ENCODE data around the gene UBE2D4. TPM values are rescaled to one million over a fixed set of nuclear protein-coding genes. Genes with fewer than 3 reads are reported as not detected.

Gene UBE2D4
- total and polyA plus RNA-seq, 10 donors: 8.2 to 19.5 (median 12.7) TPM

GRCh38 chr7:43884617-43885016 lies 41.6 kb upstream of the UBE2D4 start:
- no peak for DNase-seq
- peaks cover 0 to 71% (median 48%) of the 10 kb centered on the region in 6 donors for H3K36me3 ChIP-seq
- no peaks in the 10 kb centered on the region for H3K27me3 ChIP-seq (replicated peaks in 1 of 7)
- intact Hi-C loops (cut with DNase I; ENCODE audit: low total_unique reads): no loop called here
- peaks cover 0 to 19% (median 7%) of the 10 kb centered on the region in 6 donors for H3K4me1 ChIP-seq
- TF ChIP-seq POLR2A (IDR thresholded peaks at IDR 0.05) (no peak), CTCF (IDR thresholded peaks at IDR 0.05 in 8 of 11, conservative IDR thresholded peaks at IDR 0.05 in 3 of 11) (no peak), POLR2AphosphoS5 (IDR thresholded peaks at IDR 0.05) (no peak)
- 93 to 98% (median 96%) methylated on average over 4 of the region's 4 CpGs for WGBS, 5 donors
- H3K9me3 ChIP-seq: no peaks in the 10 kb centered on the region
- H3K4me3 ChIP-seq: no peak overlapping the region
- no peak overlapping the region for H3K27ac ChIP-seq

- Histone ChIP-seq H3K4me3 (no peak overlapping the region), H3K27me3 (replicated peaks in 1 of 7) (no peaks in the 10 kb centered on the region), H3K9me3 (no peaks in the 10 kb centered on the region), H3K36me3 (peaks cover 0 to 31% (median 20%) of the 10 kb centered on the region in 6 donors), H3K4me1 (peaks cover 5 to 54% (median 33%) of the 10 kb centered on the region in 6 donors), H3K27ac (no peak overlapping the region)
- TF ChIP-seq POLR2A (IDR thresholded peaks at IDR 0.05) (no peak), CTCF (IDR thresholded peaks at IDR 0.05 in 8 of 11, conservative IDR thresholded peaks at IDR 0.05 in 3 of 11) (no peak), POLR2AphosphoS5 (IDR thresholded peaks at IDR 0.05) (no peak)
- no peak for DNase-seq
- intact Hi-C loops (cut with DNase I; ENCODE audit: low total_unique reads): no loop called here
- WGBS, 5 donors: 66 to 81% (median 79%) methylated on average over 7 of the region's 7 CpGs
Measured at GRCh38 chr7:43888993-43889945, 37.0 kb upstream of the UBE2D4 start.

- Histone ChIP-seq H3K4me1 (peaks cover 5 to 54% (median 33%) of the 10 kb centered on the region in 6 donors), H3K27me3 (replicated peaks in 1 of 7) (no peaks in the 10 kb centered on the region), H3K27ac (no peak overlapping the region), H3K36me3 (peaks cover 0 to 26% (median 10%) of the 10 kb centered on the region in 6 donors), H3K9me3 (no peaks in the 10 kb centered on the region), H3K4me3 (no peak overlapping the region)
- WGBS, 5 donors: 90 to 96% (median 94%) methylated on average over 5 to 6 of the region's 6 CpGs
- TF ChIP-seq CTCF (IDR thresholded peaks at IDR 0.05 in 8 of 11, conservative IDR thresholded peaks at IDR 0.05 in 3 of 11) (no peak), POLR2A (IDR thresholded peaks at IDR 0.05) (no peak), POLR2AphosphoS5 (IDR thresholded peaks at IDR 0.05) (no peak)
- intact Hi-C loops (cut with DNase I; ENCODE audit: low total_unique reads): no loop called here
- DNase-seq: no peak
Measured at GRCh38 chr7:43890468-43890867, 35.8 kb upstream of the UBE2D4 start.
